Measurements from ENCODE around the gene OR2G6. TPM values are rescaled to one million over a fixed set of nuclear protein-coding genes. Genes with fewer than 3 reads are reported as not detected.
"Not testable (repeated sequence)": the region's sequence is repeated elsewhere in the genome, so short reads cannot be mapped to it uniquely, and the experiment has no call there.

OR2G6 gene
- not detected for total RNA-seq

DNA sequence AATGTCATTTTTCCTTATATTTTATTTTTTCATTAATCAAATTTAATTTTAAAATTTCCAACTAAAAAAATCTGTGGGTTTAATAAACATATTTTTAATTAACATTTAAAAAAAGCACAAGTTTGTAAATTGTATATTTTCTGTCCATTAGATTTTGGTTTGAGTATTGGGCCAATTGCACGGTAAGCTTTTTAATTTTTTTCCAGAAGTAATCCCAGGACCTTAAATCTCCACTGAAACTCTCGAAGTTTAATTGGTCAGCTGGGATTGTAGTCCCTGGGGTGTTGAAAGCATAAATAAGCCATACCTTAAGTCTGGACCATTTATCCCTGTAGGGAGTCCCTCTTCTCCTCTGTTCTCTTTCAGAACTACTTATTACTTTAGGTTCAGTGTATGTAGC is at the start of gene OR2G6:
Gene OR2G6 (plus strand): TSS at position 301 of the 400 bp plus-strand sequence. CDS start 13,574 bp downstream, outside the sequence.
- not testable (repeated sequence) for ATAC-seq (replicated peaks in 1 of 2); H3K4me1 Mint-ChIP-seq (ENCODE audit: low read depth); DNase-seq; H3K27ac Mint-ChIP-seq; H3K36me3 Mint-ChIP-seq (ENCODE audit: insufficient read depth in 2 of 2); H3K4me3 Mint-ChIP-seq; H3K27me3 Mint-ChIP-seq (ENCODE audit: low read depth); H3K9me3 Mint-ChIP-seq

DNA sequence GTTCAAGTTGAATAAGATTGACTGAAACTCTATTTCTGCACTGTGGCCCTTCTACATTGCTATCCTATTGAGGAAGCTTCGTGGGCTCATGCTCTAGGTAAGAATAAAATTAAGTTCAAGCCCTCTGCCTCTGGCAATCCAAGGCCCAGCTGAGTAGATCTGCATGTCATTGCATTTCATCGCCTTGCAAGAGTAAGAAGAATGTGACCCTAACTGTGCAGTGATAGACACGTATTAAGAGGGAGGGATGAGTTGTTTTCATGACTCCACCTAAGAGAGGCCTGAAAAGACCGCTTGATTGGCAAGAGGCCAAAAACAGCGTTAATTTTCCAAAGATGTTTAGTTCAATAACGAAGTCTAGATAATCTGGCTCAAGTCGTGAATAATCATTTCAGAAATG is 48.8 kb upstream of the OR2G6 start:
- not testable (repeated sequence) for H3K4me3 Mint-ChIP-seq; ATAC-seq (replicated peaks in 1 of 2); DNase-seq; H3K27me3 Mint-ChIP-seq (ENCODE audit: low read depth); H3K9me3 Mint-ChIP-seq; H3K27ac Mint-ChIP-seq; H3K36me3 Mint-ChIP-seq (ENCODE audit: insufficient read depth in 2 of 2); H3K4me1 Mint-ChIP-seq (ENCODE audit: low read depth)

DNA sequence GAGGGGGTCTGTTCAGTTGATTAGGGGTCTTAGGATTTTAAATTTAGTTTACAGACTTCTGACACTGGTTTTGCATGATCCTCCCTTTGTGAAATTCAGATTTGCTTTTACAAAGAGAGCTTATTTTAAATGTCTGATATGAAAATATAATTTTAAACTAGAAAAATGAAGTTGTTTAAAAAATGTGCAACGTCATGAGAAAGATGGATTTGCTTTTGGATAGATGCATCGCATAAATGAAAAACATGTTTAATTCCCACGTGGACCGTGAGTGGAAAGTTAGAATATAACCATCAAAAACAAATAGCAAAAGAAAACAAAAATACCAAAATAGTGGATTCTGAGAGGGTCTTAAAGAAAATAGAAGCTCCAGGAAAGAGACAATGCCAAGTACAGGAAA is 36.7 kb upstream of the OR2G6 start:
- Mint-ChIP-seq H3K27ac (no peak overlapping the region), H3K9me3 (peaks cover 1 to 3% of the 10 kb centered on the region in 2 donors), H3K4me1 (ENCODE audit: low read depth) (no peaks in the 10 kb centered on the region), H3K36me3 (ENCODE audit: insufficient read depth in 2 of 2) (peaks cover 0 to 3% of the 10 kb centered on the region in 2 donors), H3K4me3 (no peak overlapping the region), H3K27me3 (ENCODE audit: low read depth) (no peaks in the 10 kb centered on the region)
- ATAC-seq (replicated peaks in 1 of 2) (no peak), DNase-seq (no peak)

DNA sequence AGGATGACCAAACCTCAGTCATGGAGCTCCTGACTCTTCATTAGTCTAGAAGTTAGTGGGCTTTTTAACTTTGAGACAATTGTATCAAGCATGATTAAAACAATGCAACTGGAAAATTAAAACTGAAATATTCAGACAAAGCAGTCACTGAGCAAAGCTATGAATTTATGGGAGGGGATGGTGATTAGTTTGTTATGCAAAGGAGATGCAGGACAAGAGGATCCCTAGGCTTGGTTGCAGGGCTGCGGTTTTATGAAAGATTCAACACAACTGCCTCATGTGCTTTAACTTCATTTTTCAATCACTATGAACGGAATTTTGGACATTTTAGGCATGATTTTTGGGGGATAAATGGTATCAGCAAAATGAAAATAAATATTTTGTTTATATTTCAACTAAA is 35.8 kb upstream of the OR2G6 start:
- not testable (repeated sequence) for H3K4me1 Mint-ChIP-seq (ENCODE audit: low read depth); DNase-seq; ATAC-seq (replicated peaks in 1 of 2); H3K4me3 Mint-ChIP-seq; H3K27ac Mint-ChIP-seq; H3K27me3 Mint-ChIP-seq (ENCODE audit: low read depth); H3K9me3 Mint-ChIP-seq; H3K36me3 Mint-ChIP-seq (ENCODE audit: insufficient read depth in 2 of 2)

DNA sequence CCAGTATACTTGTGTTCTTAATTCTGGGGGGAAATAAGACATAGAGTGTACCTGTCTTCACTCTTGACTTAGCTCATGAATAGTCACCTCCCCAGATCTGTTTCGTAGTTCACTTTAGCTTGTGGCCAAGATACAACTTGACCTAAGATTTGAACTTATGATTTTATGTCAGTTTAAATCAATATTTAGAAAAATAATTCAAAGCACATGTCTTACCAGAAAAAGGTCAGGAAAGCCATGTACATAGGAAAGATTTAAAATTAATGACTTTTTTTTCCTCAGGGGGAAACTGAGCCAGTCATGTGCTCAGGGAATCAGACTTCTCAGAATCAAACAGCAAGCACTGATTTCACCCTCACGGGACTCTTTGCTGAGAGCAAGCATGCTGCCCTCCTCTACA is 34.8 kb upstream of the OR2G6 start, which contains the start of gene OR2T3:
Gene OR2T3 (plus strand): TSS at position 301 of the 400 bp plus-strand sequence. CDS start 0 bp downstream, at position 301.
- ATAC-seq (replicated peaks in 1 of 2); H3K4me1 Mint-ChIP-seq (ENCODE audit: low read depth); H3K27me3 Mint-ChIP-seq (ENCODE audit: low read depth); H3K27ac Mint-ChIP-seq; H3K4me3 Mint-ChIP-seq; DNase-seq; H3K36me3 Mint-ChIP-seq (ENCODE audit: insufficient read depth in 2 of 2); H3K9me3 Mint-ChIP-seq: not testable (repeated sequence)

DNA sequence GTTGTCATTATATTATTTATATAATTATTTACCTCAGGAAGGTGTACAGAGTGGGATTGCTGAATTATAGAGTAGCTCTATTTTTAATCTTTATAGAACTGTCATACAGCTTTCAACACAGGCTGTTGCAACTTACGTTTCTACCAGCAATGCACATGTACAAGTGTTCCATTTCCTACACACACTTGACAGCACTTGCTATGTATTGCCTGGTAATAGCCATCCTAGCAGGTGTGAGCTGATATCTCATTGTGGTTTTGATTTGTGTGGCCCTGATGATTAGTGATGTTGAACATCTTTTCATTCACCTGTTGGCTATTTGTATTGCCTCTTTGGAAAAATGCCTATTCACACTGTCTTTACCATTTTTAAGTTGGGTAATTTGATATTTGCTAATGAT is 32.2 kb upstream of the OR2G6 start:
- H3K4me1 Mint-ChIP-seq (ENCODE audit: low read depth); H3K27me3 Mint-ChIP-seq (ENCODE audit: low read depth); H3K36me3 Mint-ChIP-seq (ENCODE audit: insufficient read depth in 2 of 2): not testable (repeated sequence)

DNA sequence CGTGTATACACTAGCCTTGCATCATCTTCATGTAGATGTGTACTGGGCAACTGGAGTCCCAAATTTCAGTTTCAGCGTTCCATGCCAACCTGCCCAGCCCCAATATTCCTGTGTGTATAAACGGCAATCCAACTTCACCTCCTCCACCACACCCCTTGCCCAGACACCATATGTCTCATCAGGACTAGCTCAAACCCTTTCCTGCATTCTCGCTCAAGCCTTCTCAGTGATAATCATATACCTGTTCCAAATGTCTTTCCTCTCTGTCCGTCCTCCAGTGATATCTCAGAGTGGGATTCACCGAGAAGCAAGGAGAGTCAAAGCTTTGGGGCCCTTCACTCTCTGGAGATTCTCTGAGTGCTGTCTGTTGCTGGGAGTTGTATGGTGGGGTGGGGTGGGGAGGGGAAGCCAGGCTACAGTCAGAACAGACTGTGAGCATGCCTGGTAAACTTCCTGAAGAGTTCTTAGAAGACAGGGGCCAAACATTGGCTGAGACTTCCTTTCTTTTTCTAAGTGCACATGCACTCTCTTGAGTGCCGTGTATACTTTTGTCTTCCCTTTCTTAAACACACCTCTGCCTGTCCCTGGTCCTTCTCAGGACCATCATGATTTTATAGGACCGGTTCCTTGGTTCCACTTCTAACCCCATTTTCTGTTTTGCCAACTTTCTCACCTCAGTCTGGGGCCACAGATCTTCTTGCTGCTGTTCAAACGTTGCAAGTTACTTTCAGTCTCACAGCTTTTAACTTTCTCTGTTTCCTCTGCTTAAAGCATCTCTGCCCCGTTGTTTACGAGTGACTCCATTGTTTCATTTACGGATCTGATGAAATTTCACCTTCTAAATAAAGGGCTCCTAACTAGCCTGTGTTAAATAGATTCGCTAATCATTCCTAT is 25.9 kb upstream of the OR2G6 start:
- not testable (repeated sequence) for H3K36me3 Mint-ChIP-seq (ENCODE audit: insufficient read depth in 2 of 2); H3K27me3 Mint-ChIP-seq (ENCODE audit: low read depth); H3K4me1 Mint-ChIP-seq (ENCODE audit: low read depth); H3K9me3 Mint-ChIP-seq
- peak; percentile 20 to 28 for DNase-seq
- Mint-ChIP-seq H3K4me3 (peak overlapping the region; percentile 75 to 79), H3K27ac (peak overlapping the region; percentile 79)
- ATAC-seq (replicated peaks in 1 of 2) = peak; percentile 86 to 91

More for the DNA sequence above, 32.2 kb upstream of the OR2G6 start:
- not testable (repeated sequence) for DNase-seq; H3K9me3 Mint-ChIP-seq; ATAC-seq (replicated peaks in 1 of 2); H3K4me3 Mint-ChIP-seq; H3K27ac Mint-ChIP-seq

DNA sequence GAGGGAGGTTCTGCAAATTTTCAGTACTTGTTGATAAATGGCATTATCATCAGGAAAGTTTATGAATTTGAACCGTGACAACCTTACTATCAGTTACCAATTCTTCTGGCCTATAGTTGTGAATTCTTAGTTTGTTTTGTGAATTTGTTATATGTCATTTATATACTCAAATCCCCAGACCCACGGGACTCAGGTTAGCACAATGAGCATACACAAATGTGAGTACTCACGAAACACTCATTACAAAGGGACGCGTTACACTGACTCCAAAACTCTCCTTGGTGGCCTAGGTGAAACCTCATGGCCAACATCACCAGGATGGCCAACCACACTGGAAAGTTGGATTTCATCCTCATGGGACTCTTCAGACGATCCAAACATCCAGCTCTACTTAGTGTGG is 19.6 kb upstream of the OR2G6 start, which contains the start of gene OR2T5:
Gene OR2T5 (plus strand): TSS at position 301 of the 400 bp plus-strand sequence. CDS start 0 bp downstream, at position 301.
- H3K36me3 Mint-ChIP-seq (ENCODE audit: insufficient read depth in 2 of 2); H3K4me1 Mint-ChIP-seq (ENCODE audit: low read depth); DNase-seq; H3K9me3 Mint-ChIP-seq; H3K27me3 Mint-ChIP-seq (ENCODE audit: low read depth); H3K27ac Mint-ChIP-seq; H3K4me3 Mint-ChIP-seq; ATAC-seq (replicated peaks in 1 of 2): not testable (repeated sequence)

DNA sequence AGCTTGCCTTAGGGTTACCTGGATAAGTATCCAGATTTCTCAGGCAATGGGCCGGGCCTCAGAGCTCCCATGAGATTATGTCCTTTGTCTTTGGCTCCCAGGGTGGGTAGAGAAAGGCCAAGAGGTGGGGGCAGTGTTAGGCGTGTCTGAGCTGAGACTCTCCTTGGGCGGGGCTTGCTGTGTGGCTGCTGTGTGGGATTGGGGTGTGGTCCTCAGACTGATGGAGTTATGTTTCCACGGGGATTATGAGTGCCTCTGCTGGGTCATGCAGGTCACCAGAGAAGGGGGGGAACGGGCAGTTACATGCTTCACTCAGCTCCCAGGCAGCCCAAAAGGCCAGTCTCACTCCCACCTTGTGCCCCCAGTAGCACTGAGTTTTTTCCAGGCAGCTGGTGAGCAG is 11.2 kb upstream of the OR2G6 start:
- H3K4me1 Mint-ChIP-seq (ENCODE audit: low read depth); H3K27me3 Mint-ChIP-seq (ENCODE audit: low read depth); DNase-seq; H3K4me3 Mint-ChIP-seq; ATAC-seq (replicated peaks in 1 of 2); H3K9me3 Mint-ChIP-seq; H3K27ac Mint-ChIP-seq; H3K36me3 Mint-ChIP-seq (ENCODE audit: insufficient read depth in 2 of 2): not testable (repeated sequence)

DNA sequence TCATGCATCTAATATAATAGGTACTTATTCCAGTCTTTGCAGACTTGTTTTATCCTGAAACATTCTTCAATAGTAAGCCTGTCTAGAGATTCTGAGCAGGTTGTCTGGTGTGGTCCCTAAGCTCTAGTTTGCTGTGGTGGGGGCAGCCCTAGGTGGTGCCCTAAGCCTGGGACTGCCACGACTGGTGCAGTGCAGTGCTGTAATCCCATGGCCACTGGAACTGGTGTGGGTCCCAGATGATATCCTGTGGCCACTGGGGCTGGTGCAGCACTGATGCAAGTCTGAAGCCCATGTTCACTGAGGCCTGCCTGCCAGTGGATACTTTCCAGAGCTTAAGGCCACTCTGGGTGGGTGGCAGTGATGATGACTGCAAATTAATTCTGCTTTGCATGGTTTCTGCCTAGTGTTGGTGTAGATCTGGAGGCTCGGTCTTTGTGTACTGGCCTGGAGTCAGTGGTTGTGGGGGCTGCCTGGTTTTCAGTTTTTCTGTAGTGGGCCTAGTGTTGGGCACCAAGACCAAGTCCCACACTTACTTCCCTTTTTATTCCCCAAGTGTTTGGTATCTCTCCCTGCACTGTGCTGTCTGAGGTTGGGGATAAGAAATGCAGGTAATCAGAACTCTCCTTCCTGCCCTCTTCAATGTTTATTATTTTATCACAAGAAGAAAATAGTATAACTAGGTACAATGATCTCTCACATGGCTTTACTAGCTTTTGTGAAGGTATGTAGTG is 7.4 kb upstream of the OR2G6 start:
- H3K4me1 Mint-ChIP-seq (ENCODE audit: low read depth); H3K27ac Mint-ChIP-seq; H3K4me3 Mint-ChIP-seq; DNase-seq; H3K36me3 Mint-ChIP-seq (ENCODE audit: insufficient read depth in 2 of 2); H3K9me3 Mint-ChIP-seq; ATAC-seq (replicated peaks in 1 of 2); H3K27me3 Mint-ChIP-seq (ENCODE audit: low read depth): not testable (repeated sequence)

DNA sequence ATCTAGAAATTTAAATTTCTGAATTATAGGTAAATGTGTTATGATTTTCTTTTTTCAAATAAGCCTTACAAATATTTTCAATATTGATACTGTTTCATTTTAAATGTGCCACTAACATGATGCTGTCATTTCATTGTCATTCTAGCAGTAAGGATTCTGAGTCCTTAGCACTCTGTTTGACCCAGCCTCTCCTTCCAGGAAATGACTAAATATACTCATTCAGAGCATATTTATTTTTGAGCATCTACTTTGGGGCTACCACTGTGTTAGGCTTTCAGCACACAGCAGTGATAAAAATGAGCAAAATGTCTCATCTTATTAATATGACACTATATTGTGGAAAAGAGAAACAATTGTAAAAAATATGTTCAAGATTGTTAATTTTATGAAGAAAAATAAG is 2.3 kb downstream of the OR2G6 start:
- not testable (repeated sequence) for H3K27ac Mint-ChIP-seq; H3K36me3 Mint-ChIP-seq (ENCODE audit: insufficient read depth in 2 of 2); H3K4me1 Mint-ChIP-seq (ENCODE audit: low read depth); H3K27me3 Mint-ChIP-seq (ENCODE audit: low read depth); H3K9me3 Mint-ChIP-seq; DNase-seq; H3K4me3 Mint-ChIP-seq
- peak; percentile 27 to 69 for ATAC-seq (replicated peaks in 1 of 2)

DNA sequence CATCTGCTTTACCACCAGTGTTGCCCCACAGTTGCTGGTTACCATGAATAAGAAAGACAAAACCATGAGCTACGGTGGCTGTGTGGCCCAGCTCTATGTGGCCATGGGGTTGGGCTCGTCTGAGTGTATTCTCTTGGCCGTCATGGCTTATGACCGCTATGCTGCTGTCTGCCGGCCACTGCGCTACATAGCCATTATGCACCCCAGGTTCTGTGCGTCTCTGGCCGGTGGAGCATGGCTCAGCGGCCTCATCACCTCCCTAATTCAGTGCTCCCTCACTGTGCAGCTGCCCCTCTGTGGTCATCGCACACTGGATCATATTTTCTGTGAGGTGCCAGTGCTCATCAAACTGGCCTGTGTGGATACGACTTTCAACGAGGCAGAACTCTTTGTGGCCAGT is 14.0 kb downstream of the OR2G6 start:
- H3K27me3 Mint-ChIP-seq (ENCODE audit: low read depth) = no peaks in the 10 kb centered on the region
- no peaks in the 10 kb centered on the region for H3K36me3 Mint-ChIP-seq (ENCODE audit: insufficient read depth in 2 of 2)
- H3K4me1 Mint-ChIP-seq (ENCODE audit: low read depth) = no peaks in the 10 kb centered on the region
- ATAC-seq (replicated peaks in 1 of 2) (no peak), DNase-seq (no peak)
- H3K9me3 Mint-ChIP-seq = peaks cover 4 to 6% of the 10 kb centered on the region in 2 donors
- H3K4me3 Mint-ChIP-seq = no peak overlapping the region
- H3K27ac Mint-ChIP-seq = no peak overlapping the region

DNA sequence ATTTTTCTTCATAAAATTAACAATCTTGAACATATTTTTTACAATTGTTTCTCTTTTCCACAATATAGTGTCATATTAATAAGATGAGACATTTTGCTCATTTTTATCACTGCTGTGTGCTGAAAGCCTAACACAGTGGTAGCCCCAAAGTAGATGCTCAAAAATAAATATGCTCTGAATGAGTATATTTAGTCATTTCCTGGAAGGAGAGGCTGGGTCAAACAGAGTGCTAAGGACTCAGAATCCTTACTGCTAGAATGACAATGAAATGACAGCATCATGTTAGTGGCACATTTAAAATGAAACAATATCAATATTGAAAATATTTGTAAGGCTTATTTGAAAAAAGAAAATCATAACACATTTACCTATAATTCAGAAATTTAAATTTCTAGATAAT is 29.6 kb downstream of the OR2G6 start:
- H3K4me1 Mint-ChIP-seq (ENCODE audit: low read depth); H3K36me3 Mint-ChIP-seq (ENCODE audit: insufficient read depth in 2 of 2); H3K27ac Mint-ChIP-seq; H3K27me3 Mint-ChIP-seq (ENCODE audit: low read depth); H3K9me3 Mint-ChIP-seq; DNase-seq; H3K4me3 Mint-ChIP-seq: not testable (repeated sequence)
- ATAC-seq (replicated peaks in 1 of 2) = peak in 1 of 2 donors; percentile 61
